Adrenal gland (tissue), 12 donors: ENCODE results near the gene GABRR3. TPM values are rescaled to one million over a fixed set of nuclear protein-coding genes. Genes with fewer than 3 reads are reported as not detected.

Experiments
- DNase-seq, 7 donors: peaks; one replicate each; pipeline ENCODE4 v3.0.0-alpha.2; 2019 to 2020
- H3K27ac ChIP-seq, 5 donors: fragments of 200-600 bp; sonication (generic) in 4 of 5; 1 replicate in 3 of 5; 2 replicates in 2 of 5; pipeline versions ENCODE4 v1.5.1 to v1.8.0; 2016 to 2020; ENCODE audit warnings: mild to moderate bottlenecking in 1 of 5
- H3K27me3 ChIP-seq: fragments of 200-600 bp; 2 replicates; pipeline ENCODE4 v1.8.0; 2021
- H3K36me3 ChIP-seq, 2 donors: fragments of 200-600 bp; replicated peaks in 1 of 2; 1 replicate in 1 of 2; 2 replicates in 1 of 2; pipeline versions ENCODE4 v1.5.1 to v1.8.0; 2018 to 2022
- H3K4me1 ChIP-seq, 2 donors: fragments of 200-600 bp; replicated peaks in 1 of 2; 1 replicate in 1 of 2; 2 replicates in 1 of 2; pipeline versions ENCODE4 v1.5.1 to v1.8.0; 2018 to 2021
- H3K4me3 ChIP-seq, 4 donors: fragments of 200-600 bp; sonication (generic) in 3 of 4; one replicate each; pipeline ENCODE4 v1.5.1; 2016 to 2018
- H3K9me3 ChIP-seq, 3 donors: fragments of 200-600 bp; sonication (generic) in 1 of 3; replicated peaks in 1 of 3; 1 replicate in 2 of 3; 2 replicates in 1 of 3; pipeline versions ENCODE4 v1.5.1 to v1.8.0; 2016 to 2021
- CTCF ChIP-seq, 6 experiments: fragments of 450-650 bp in 4 of 6; fragments of 200-600 bp in 2 of 6; sonication (generic) in 1 of 6; IDR thresholded peaks; 1 replicate in 5 of 6; 2 replicates in 1 of 6; pipeline versions ENCODE4 v1.5.1 to v1.8.0; 2016 to 2021; ENCODE audit warnings: antibody characterized with exemption in 6 of 6, mild to moderate bottlenecking in 2 of 6, moderate library complexity in 1 of 6
- POLR2A ChIP-seq, 2 donors: fragments of 450-650 bp; IDR thresholded peaks; one replicate each; pipeline ENCODE4 v1.6.1; 2017; ENCODE audit warnings: antibody characterized with exemption in 2 of 2, mild to moderate bottlenecking in 2 of 2, moderate library complexity in 1 of 2
- WGBS, 4 donors: extraction: QIAGEN DNeasy Blood & Tissue Kit in 2 of 4; methylation state at CpG; one replicate each; pipeline versions ENCODE4 v1.1.5 to v1.1.7; 2013 to 2017; 5-methylcytosine and 5-hydroxymethylcytosine counted together
- intact Hi-C, 2 donors: fragments of 100-400 bp; cut with DNase I; formaldehyde crosslinking; loops; one replicate each; pipeline versions ENCODE4 v1.14.1 to v1.15.0; 2022 to 2023
- polyA plus RNA-seq, 3 donors: library from polyadenylated mRNA; stranded (reverse); fragments of 200-250 nt in 2 of 3; fragments of 350-450 nt in 1 of 3; fragmentation: Illumina TruSeq in 1 of 3; extraction: RNeasy Lipid Tissue Mini Kit (QIAGEN cat#74804) in 1 of 3; gene quantifications; one replicate each; pipeline ENCODE4 v1.2.3, GENCODE V29; 2013 to 2014
- total RNA-seq, 9 donors: library from RNA; depleted of rRNA in 4 of 9; stranded (reverse); fragments of >200 nt in 4 of 9; fragments of 120-200 nt in 1 of 9; fragmentation: NEBNext Ultra II Directional in 1 of 9; extraction: Animal tissue kit (Norgen Biotek cat#: 25700) in 1 of 9; gene quantifications; one replicate each; pipeline versions ENCODE4 v1.1.0 to v1.2.4, GENCODE V29; 2013 to 2023
- donor health status: healthy with polysubstance abuse.
- donor health status: Bipolar disorder and iron deficiency.
- donor health status: DM: yes; HTN: yes; CAD: no.
- donor health status: DM: no; HTN: no; CAD: no.
- donor health status: DM: no; HTN: no; CAD: no.
- donor health status: DM: yes; HTN: yes; CAD: no.

The GABRR3 gene
- total and polyA plus RNA-seq, 12 donors, result under 0.01 TPM; not detected in 11

- no peak for DNase-seq
- Histone ChIP-seq H3K27me3 (no peaks in the 10 kb centered on the region), H3K27ac (no peak overlapping the region), H3K36me3 (peaks cover 0 to 12% of the 10 kb centered on the region in 2 donors), H3K9me3 (no peaks in the 10 kb centered on the region), H3K4me3 (no peak overlapping the region), H3K4me1 (no peaks in the 10 kb centered on the region)
- TF ChIP-seq CTCF (IDR thresholded peaks at IDR 0.05), result no peak
- no peak for TF ChIP-seq POLR2A (IDR thresholded peaks at IDR 0.05)
- 91 to 95% (median 93%) methylated on average over 8 of the region's 8 CpGs for WGBS, 4 donors
- intact Hi-C loops, result no loop called here
Observed at GRCh38 chr3:97960993-97961766, 73.9 kb downstream of the GABRR3 start.

DNA sequence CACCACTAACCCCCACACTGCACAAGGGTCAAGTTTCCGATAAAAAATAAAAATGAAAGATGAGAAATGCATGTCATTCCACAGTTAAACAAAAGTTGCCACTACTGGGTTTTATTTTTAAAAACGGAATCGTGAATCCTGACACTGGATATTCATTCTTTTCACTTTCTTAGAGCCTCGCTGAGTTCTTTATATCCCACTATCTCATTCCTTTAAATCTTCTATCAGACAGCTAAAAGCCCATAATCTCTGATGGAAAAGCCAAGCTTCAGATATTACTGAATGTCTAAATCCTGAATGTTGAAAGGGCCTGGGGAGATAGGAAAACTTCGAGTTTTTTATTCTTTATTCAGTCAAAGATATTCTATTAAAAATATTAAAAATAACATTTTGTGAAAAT lies 74.6 kb downstream of the GABRR3 start:
- intact Hi-C loops, result no loop called here
- TF ChIP-seq CTCF (IDR thresholded peaks at IDR 0.05) (no peak), POLR2A (IDR thresholded peaks at IDR 0.05) (no peak)
- Histone ChIP-seq H3K9me3 (no peaks in the 10 kb centered on the region), H3K27ac (no peak overlapping the region), H3K4me3 (no peak overlapping the region), H3K4me1 (no peaks in the 10 kb centered on the region), H3K27me3 (no peaks in the 10 kb centered on the region), H3K36me3 (peaks cover 0 to 12% of the 10 kb centered on the region in 2 donors)
- 86 to 93% (median 90%) methylated on average over 5 of the region's 5 CpGs for WGBS, 4 donors
- DNase-seq, result no peak

GRCh38 chr3:97959872-97960271 lies 75.2 kb downstream of the GABRR3 start:
- Histone ChIP-seq H3K27me3 (no peaks in the 10 kb centered on the region), H3K27ac (no peak overlapping the region), H3K9me3 (no peaks in the 10 kb centered on the region), H3K4me3 (no peak overlapping the region), H3K4me1 (no peaks in the 10 kb centered on the region), H3K36me3 (peaks cover 0 to 12% of the 10 kb centered on the region in 2 donors)
- no peak for TF ChIP-seq POLR2A (IDR thresholded peaks at IDR 0.05)
- no peak for TF ChIP-seq CTCF (IDR thresholded peaks at IDR 0.05)
- intact Hi-C loops, result no loop called here
- WGBS, 4 donors, result 90 to 98% (median 95%) methylated on average over 5 of the region's 5 CpGs
- no peak for DNase-seq

DNA sequence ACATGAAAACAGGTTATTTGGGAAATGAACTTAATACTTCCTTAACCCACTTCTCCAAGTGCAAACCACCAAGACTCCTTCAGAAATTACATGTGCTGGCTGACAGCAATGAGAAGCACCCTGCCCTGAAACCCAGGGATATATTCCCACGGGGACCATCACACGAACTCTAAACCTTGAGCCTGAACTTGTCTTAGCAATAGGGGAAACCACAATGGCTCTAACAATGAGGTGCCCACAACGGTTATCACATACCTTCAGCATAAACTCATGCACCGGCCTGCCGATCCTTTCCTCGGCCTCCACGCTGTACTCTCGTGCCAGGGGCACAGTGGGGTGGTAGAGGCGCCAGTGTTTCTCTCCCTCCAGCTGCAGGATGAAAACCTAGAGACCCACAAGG lies 76.3 kb downstream of the GABRR3 start:
- intact Hi-C loops, result no loop called here
- Histone ChIP-seq H3K36me3 (peaks cover 0 to 20% of the 10 kb centered on the region in 2 donors), H3K9me3 (no peaks in the 10 kb centered on the region), H3K4me3 (no peak overlapping the region), H3K4me1 (no peaks in the 10 kb centered on the region), H3K27me3 (no peaks in the 10 kb centered on the region), H3K27ac (no peak overlapping the region)
- no peak for DNase-seq
- TF ChIP-seq CTCF (IDR thresholded peaks at IDR 0.05), result no peak
- no peak for TF ChIP-seq POLR2A (IDR thresholded peaks at IDR 0.05)
- 94 to 98% (median 96%) methylated on average over 9 of the region's 9 CpGs for WGBS, 4 donors
